WTC11 (cell line): ENCODE results near the gene STRN4. TPM values are rescaled to one million over a fixed set of nuclear protein-coding genes. Genes with fewer than 3 reads are reported as not detected.

Experiments used
- CREM ChIP-seq: sonication (generic); formaldehyde crosslinking; IDR thresholded peaks from 2 replicates; pipeline ENCODE4 v1.8.1; 2022; ENCODE audit warnings: mild to moderate bottlenecking, missing genetic modification reagents, moderate library complexity
- ELF4 ChIP-seq: sonication (generic); formaldehyde crosslinking; IDR thresholded peaks from 2 replicates; pipeline ENCODE4 v1.8.1; 2022; ENCODE audit warnings: low read depth, mild to moderate bottlenecking, moderate library complexity, missing genetic modification reagents
- ETV6 ChIP-seq: sonication (generic); formaldehyde crosslinking; IDR thresholded peaks from 2 replicates; pipeline ENCODE4 v1.8.1; 2022; ENCODE audit warnings: mild to moderate bottlenecking, missing genetic modification reagents
- MXD4 ChIP-seq: fragments of 250-450 bp; sonication (Bioruptor Pico); IDR thresholded peaks from 2 replicates; pipeline ENCODE4 v1.8.0; 2021; ENCODE audit warnings: mild to moderate bottlenecking, moderate library complexity, borderline replicate concordance
- NFE2L1 ChIP-seq: sonication (generic); formaldehyde crosslinking; IDR thresholded peaks from 2 replicates; pipeline ENCODE4 v1.8.1; 2023; ENCODE audit warnings: missing genetic modification reagents
- NFYB ChIP-seq: sonication (generic); formaldehyde crosslinking; conservative IDR thresholded peaks from 2 replicates; pipeline ENCODE4 v1.8.0; 2022; ENCODE audit warnings: low read depth, missing genetic modification reagents
- OVOL2 ChIP-seq: fragments of 250-450 bp; sonication (Bioruptor Pico); IDR thresholded peaks from 2 replicates; pipeline ENCODE4 v1.9.0; 2021; ENCODE audit warnings: mild to moderate bottlenecking, borderline replicate concordance
- SMAD3 ChIP-seq: sonication (generic); formaldehyde crosslinking; IDR thresholded peaks from 2 replicates; pipeline ENCODE4 v1.8.0; 2022; ENCODE audit warnings: missing genetic modification reagents, mild to moderate bottlenecking, borderline replicate concordance
- SP1 ChIP-seq: sonication (generic); formaldehyde crosslinking; conservative IDR thresholded peaks from 2 replicates; pipeline ENCODE4 v1.8.1; 2022; ENCODE audit warnings: missing genetic modification reagents
- ZNF121 ChIP-seq: sonication (generic); formaldehyde crosslinking; IDR thresholded peaks from 2 replicates; pipeline ENCODE4 v1.8.0; 2023; ENCODE audit warnings: missing genetic modification reagents
- ZNF232 ChIP-seq: sonication (generic); formaldehyde crosslinking; IDR thresholded peaks from 2 replicates; pipeline ENCODE4 v1.8.0; 2022; ENCODE audit warnings: mild to moderate bottlenecking, missing genetic modification reagents
- ZNF317 ChIP-seq: sonication (generic); formaldehyde crosslinking; IDR thresholded peaks from 2 replicates; pipeline ENCODE4 v1.8.1; 2023; ENCODE audit warnings: low read depth, mild to moderate bottlenecking, moderate library complexity, missing genetic modification reagents, borderline replicate concordance
- ZNF416 ChIP-seq: fragments of 250-450 bp; sonication (Bioruptor Pico); IDR thresholded peaks from 2 replicates; pipeline ENCODE4 v1.9.0; 2021; ENCODE audit warnings: mild to moderate bottlenecking, inconsistent platforms
- total RNA-seq: library from RNA; stranded (reverse); gene quantifications from 3 replicates; pipeline ENCODE4 v1.2.3, GENCODE V29; 2021
- TF ChIP-seq, protein P1 (sequence below): fragments of 250-450 bp; sonication (Bioruptor Pico); IDR thresholded peaks from 2 replicates; pipeline ENCODE4 v1.8.0; 2021; ENCODE audit warnings: mild to moderate bottlenecking
- TF ChIP-seq, protein P2 (sequence below): sonication (generic); formaldehyde crosslinking; IDR thresholded peaks from 2 replicates; pipeline ENCODE4 v1.8.0; 2023; ENCODE audit warnings: missing genetic modification reagents
- TF ChIP-seq, protein P3 (sequence below): fragments of 250-450 bp; sonication (Bioruptor Pico); IDR thresholded peaks from 2 replicates; pipeline ENCODE4 v1.9.0; 2021; ENCODE audit warnings: moderate library complexity, mild to moderate bottlenecking, inconsistent platforms, borderline replicate concordance
- TF ChIP-seq, protein P4 (sequence below): fragments of 200-600 bp; IDR thresholded peaks from 2 replicates; pipeline ENCODE4 v1.8.0; 2022; ENCODE audit warnings: antibody characterized with exemption
- TF ChIP-seq, protein P5 (sequence below): sonication (generic); formaldehyde crosslinking; conservative IDR thresholded peaks from 2 replicates; pipeline ENCODE4 v1.8.1; 2023; ENCODE audit warnings: mild to moderate bottlenecking, low read depth, missing genetic modification reagents, moderate library complexity
- TF ChIP-seq, protein P6 (sequence below): sonication (generic); formaldehyde crosslinking; IDR thresholded peaks from 2 replicates; pipeline ENCODE4 v1.8.1; 2022; ENCODE audit warnings: low read depth, mild to moderate bottlenecking, moderate library complexity, missing genetic modification reagents, borderline replicate concordance
- TF ChIP-seq, protein P7 (sequence below): sonication (generic); formaldehyde crosslinking; conservative IDR thresholded peaks from 2 replicates; pipeline ENCODE4 v1.8.1; 2022; ENCODE audit warnings: mild to moderate bottlenecking, missing genetic modification reagents
- TF ChIP-seq, protein P8 (sequence below): sonication (generic); formaldehyde crosslinking; IDR thresholded peaks from 2 replicates; pipeline ENCODE4 v1.8.1; 2023; ENCODE audit warnings: mild to moderate bottlenecking, moderate library complexity, missing genetic modification reagents
- TF ChIP-seq, protein P9 (sequence below): sonication (generic); formaldehyde crosslinking; IDR thresholded peaks from 2 replicates; pipeline ENCODE4 v1.8.1; 2023; ENCODE audit warnings: mild to moderate bottlenecking, missing genetic modification reagents, moderate library complexity

Gene STRN4
- total RNA-seq, 1 experiment from 2014 or later: 144 TPM

DNA sequence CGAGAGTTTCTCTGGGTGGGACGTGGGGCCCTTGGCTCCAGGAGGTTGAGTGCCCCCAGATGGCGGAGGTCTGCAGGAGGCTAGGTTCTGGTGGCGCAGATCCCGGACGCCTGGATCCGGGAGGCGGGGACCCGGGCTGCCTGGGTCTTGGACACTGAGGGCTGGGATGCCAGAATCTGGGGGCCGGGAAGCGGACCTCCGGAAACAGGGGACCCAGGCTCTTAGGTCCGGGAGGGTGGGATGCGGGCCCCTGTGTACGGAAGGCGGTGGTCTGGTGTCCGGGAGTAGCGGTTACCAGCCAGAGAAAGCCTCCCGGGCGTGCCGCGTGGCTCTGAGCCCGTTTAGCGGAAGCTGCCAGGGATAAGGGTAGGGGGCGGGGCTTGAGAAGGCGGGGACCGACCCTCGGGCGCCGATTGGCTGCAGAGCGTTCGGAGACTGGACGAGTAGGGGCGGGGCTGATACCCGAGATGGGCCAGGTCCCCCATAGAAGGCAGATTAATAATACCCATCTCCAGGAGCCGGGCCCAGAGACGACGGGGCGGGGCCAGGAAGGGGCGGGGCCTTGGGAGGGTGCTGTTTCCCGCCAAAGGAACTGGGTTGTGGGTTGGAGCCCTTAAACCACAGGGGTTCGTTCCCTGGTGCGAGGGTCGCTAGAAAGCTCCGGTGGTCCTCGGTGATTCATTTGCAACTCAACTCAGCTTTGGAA is 42.2 kb upstream of the STRN4 start, which contains the start of gene SLC1A5 (continued):
- TF ChIP-seq, protein P1, sequence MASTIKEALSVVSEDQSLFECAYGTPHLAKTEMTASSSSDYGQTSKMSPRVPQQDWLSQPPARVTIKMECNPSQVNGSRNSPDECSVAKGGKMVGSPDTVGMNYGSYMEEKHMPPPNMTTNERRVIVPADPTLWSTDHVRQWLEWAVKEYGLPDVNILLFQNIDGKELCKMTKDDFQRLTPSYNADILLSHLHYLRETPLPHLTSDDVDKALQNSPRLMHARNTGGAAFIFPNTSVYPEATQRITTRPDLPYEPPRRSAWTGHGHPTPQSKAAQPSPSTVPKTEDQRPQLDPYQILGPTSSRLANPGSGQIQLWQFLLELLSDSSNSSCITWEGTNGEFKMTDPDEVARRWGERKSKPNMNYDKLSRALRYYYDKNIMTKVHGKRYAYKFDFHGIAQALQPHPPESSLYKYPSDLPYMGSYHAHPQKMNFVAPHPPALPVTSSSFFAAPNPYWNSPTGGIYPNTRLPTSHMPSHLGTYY (CRISPR knock-in tag): no peak
- TF ChIP-seq CREM (CRISPR knock-in tag) (0 out of 2 replicates have a peak, but pooled peaks have one; percentile 52), SP1 (CRISPR knock-in tag) (peak; percentile 94), OVOL2 (CRISPR knock-in tag) (no peak), SMAD3 (CRISPR knock-in tag) (0 out of 2 replicates have a peak, but pooled peaks have one; percentile 16), ZNF416 (CRISPR knock-in tag) (no peak), MXD4 (CRISPR knock-in tag) (no peak), ZNF232 (CRISPR knock-in tag) (no peak; the same call in 1 of the 2 replicates), ELF4 (CRISPR knock-in tag) (no peak), ETV6 (CRISPR knock-in tag) (peak; percentile 44; the same call in 1 of the 2 replicates), ZNF317 (no peak), NFE2L1 (CRISPR knock-in tag) (peak; percentile 23; the same call in 1 of the 2 replicates), ZNF121 (CRISPR knock-in tag) (no peak), NFYB (CRISPR knock-in tag) (peak; percentile 75)
- TF ChIP-seq, protein P2, sequence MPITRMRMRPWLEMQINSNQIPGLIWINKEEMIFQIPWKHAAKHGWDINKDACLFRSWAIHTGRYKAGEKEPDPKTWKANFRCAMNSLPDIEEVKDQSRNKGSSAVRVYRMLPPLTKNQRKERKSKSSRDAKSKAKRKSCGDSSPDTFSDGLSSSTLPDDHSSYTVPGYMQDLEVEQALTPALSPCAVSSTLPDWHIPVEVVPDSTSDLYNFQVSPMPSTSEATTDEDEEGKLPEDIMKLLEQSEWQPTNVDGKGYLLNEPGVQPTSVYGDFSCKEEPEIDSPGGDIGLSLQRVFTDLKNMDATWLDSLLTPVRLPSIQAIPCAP: peak; percentile 9; the same call in 1 of the 2 replicates
- TF ChIP-seq, protein P3, sequence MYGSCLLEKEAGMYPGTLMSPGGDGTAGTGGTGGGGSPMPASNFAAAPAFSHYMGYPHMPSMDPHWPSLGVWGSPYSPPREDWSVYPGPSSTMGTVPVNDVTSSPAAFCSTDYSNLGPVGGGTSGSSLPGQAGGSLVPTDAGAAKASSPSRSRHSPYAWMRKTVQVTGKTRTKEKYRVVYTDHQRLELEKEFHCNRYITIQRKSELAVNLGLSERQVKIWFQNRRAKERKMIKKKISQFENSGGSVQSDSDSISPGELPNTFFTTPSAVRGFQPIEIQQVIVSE (CRISPR knock-in tag): no peak
- TF ChIP-seq, protein P4, sequence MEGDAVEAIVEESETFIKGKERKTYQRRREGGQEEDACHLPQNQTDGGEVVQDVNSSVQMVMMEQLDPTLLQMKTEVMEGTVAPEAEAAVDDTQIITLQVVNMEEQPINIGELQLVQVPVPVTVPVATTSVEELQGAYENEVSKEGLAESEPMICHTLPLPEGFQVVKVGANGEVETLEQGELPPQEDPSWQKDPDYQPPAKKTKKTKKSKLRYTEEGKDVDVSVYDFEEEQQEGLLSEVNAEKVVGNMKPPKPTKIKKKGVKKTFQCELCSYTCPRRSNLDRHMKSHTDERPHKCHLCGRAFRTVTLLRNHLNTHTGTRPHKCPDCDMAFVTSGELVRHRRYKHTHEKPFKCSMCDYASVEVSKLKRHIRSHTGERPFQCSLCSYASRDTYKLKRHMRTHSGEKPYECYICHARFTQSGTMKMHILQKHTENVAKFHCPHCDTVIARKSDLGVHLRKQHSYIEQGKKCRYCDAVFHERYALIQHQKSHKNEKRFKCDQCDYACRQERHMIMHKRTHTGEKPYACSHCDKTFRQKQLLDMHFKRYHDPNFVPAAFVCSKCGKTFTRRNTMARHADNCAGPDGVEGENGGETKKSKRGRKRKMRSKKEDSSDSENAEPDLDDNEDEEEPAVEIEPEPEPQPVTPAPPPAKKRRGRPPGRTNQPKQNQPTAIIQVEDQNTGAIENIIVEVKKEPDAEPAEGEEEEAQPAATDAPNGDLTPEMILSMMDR: no peak
- TF ChIP-seq, protein P5, sequence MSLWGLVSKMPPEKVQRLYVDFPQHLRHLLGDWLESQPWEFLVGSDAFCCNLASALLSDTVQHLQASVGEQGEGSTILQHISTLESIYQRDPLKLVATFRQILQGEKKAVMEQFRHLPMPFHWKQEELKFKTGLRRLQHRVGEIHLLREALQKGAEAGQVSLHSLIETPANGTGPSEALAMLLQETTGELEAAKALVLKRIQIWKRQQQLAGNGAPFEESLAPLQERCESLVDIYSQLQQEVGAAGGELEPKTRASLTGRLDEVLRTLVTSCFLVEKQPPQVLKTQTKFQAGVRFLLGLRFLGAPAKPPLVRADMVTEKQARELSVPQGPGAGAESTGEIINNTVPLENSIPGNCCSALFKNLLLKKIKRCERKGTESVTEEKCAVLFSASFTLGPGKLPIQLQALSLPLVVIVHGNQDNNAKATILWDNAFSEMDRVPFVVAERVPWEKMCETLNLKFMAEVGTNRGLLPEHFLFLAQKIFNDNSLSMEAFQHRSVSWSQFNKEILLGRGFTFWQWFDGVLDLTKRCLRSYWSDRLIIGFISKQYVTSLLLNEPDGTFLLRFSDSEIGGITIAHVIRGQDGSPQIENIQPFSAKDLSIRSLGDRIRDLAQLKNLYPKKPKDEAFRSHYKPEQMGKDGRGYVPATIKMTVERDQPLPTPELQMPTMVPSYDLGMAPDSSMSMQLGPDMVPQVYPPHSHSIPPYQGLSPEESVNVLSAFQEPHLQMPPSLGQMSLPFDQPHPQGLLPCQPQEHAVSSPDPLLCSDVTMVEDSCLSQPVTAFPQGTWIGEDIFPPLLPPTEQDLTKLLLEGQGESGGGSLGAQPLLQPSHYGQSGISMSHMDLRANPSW (CRISPR knock-in tag): no peak
- TF ChIP-seq, protein P6, sequence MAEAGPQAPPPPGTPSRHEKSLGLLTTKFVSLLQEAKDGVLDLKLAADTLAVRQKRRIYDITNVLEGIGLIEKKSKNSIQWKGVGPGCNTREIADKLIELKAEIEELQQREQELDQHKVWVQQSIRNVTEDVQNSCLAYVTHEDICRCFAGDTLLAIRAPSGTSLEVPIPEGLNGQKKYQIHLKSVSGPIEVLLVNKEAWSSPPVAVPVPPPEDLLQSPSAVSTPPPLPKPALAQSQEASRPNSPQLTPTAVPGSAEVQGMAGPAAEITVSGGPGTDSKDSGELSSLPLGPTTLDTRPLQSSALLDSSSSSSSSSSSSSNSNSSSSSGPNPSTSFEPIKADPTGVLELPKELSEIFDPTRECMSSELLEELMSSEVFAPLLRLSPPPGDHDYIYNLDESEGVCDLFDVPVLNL (CRISPR knock-in tag): no peak; the same call in 1 of the 2 replicates
- TF ChIP-seq, protein P7, sequence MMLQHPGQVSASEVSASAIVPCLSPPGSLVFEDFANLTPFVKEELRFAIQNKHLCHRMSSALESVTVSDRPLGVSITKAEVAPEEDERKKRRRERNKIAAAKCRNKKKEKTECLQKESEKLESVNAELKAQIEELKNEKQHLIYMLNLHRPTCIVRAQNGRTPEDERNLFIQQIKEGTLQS (CRISPR knock-in tag): no peak
- TF ChIP-seq, protein P8, sequence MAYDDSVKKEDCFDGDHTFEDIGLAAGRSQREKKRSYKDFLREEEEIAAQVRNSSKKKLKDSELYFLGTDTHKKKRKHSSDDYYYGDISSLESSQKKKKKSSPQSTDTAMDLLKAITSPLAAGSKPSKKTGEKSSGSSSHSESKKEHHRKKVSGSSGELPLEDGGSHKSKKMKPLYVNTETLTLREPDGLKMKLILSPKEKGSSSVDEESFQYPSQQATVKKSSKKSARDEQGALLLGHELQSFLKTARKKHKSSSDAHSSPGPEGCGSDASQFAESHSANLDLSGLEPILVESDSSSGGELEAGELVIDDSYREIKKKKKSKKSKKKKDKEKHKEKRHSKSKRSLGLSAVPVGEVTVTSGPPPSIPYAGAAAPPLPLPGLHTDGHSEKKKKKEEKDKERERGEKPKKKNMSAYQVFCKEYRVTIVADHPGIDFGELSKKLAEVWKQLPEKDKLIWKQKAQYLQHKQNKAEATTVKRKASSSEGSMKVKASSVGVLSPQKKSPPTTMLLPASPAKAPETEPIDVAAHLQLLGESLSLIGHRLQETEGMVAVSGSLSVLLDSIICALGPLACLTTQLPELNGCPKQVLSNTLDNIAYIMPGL (CRISPR knock-in tag): no peak
- TF ChIP-seq, protein P9, sequence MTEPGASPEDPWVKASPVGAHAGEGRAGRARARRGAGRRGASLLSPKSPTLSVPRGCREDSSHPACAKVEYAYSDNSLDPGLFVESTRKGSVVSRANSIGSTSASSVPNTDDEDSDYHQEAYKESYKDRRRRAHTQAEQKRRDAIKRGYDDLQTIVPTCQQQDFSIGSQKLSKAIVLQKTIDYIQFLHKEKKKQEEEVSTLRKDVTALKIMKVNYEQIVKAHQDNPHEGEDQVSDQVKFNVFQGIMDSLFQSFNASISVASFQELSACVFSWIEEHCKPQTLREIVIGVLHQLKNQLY (CRISPR knock-in tag): no peak
